NT2/D1 (cell line): Measurements from ENCODE around the gene MAD2L2.

Experiments
- YY1 ChIP-seq: IDR thresholded peaks from 2 replicates; pipeline ENCODE4 v1.6.1; 2011; ENCODE audit not compliant: insufficient read length, insufficient read depth
- ZNF274 ChIP-seq: IDR thresholded peaks from 2 replicates; pipeline ENCODE4 v1.6.1; 2011; ENCODE audit warnings: mild to moderate bottlenecking, low read depth, low read length

- TF ChIP-seq YY1 (no peak), ZNF274 (no peak)
These were observed 52.2 kb downstream of the MAD2L2 start for GRCh38 chr1:11628767-11629166.
